NCI-H2107 treated with DMSO at 0.1 percent for 48 hours (cell line): ENCODE measurements around the gene TMEM198.

ENCODE experiments used
- DNase-seq: peaks from one replicate; lab custom pipeline; 2025; ENCODE audit not compliant: unreplicated experiment; lab: John Stamatoyannopoulos, UW

TMEM198 gene

DNA sequence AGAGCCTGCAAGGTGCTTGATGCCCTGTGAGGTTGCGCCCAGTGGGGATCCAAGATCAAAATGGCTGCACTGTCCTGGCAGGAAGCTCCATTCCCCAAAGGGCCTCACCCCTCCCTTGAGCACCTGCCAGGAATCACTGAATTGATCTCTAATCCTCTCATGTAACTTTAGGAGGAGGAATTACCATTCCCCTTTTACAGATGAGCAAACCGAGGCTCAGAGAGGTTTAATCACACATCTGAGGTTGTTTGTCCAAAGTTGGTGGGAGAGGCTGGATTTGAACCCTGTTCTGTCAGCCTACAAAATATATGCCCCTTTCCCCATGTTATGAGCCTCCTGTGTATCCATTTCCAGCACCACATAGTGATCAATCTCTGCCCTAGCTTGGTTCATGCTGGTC lies 19.0 kb upstream of the TMEM198 start:
- no peak for DNase-seq

DNA sequence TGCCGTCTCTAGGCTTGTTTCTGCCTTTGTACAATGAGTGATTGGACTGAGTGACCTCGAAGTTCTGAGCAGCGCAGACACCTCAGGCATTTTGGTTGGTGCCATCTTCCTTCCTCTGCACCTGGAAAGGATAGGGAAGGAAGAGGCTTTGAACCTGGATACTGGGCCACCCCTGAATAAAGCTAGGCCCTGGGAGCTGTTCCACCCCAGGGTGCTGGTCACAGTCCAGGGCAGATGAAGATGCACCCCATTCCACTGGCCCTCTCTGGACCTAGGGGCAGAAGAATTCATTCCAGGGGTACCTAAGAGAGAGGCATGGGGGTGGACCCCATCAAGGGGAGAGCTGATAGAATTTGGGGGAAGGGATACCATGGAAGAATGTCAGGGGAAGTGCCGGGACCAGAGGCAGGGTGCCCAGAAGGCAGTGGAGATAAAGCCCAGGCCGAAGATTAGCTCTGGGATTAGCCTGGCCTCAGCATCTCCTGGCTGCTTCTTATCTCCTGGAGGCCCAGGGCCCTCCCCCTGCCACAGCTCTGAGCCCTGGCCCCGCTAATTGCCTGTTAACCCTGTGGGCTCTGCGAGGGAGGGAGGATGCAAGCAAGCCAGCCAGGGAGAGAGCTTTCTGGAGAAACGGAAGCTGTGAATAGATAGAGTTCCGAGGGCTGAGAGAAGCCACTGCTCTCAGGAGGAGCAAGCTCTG lies 18.1 kb upstream of the TMEM198 start:
- no peak for DNase-seq

GRCh38 chr2:219526320-219527075 lies 17.3 kb upstream of the TMEM198 start:
- no peak for DNase-seq

- DNase-seq = no peak
Measured at GRCh38 chr2:219527076-219527394, 16.8 kb upstream of the TMEM198 start.

DNA sequence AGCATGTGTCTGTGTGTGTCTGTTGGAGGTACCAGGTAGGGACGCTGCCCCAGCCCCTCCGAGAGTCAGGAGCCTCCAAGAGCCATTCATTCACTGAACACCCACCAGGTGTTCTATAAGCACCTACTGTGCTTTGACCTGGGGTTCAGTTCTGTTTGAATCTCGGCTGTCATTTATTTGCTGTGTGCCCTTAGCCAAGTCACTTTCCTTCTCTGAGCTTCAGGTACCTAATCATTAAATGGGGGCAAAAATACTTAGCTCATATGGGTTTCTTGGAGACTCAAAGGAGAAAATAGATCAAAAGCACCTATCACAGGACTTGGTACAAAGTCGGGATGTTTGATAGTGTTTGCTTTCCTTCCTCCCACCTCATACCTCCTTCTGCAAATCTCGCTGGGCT lies 16.4 kb upstream of the TMEM198 start:
- no peak for DNase-seq

DNA sequence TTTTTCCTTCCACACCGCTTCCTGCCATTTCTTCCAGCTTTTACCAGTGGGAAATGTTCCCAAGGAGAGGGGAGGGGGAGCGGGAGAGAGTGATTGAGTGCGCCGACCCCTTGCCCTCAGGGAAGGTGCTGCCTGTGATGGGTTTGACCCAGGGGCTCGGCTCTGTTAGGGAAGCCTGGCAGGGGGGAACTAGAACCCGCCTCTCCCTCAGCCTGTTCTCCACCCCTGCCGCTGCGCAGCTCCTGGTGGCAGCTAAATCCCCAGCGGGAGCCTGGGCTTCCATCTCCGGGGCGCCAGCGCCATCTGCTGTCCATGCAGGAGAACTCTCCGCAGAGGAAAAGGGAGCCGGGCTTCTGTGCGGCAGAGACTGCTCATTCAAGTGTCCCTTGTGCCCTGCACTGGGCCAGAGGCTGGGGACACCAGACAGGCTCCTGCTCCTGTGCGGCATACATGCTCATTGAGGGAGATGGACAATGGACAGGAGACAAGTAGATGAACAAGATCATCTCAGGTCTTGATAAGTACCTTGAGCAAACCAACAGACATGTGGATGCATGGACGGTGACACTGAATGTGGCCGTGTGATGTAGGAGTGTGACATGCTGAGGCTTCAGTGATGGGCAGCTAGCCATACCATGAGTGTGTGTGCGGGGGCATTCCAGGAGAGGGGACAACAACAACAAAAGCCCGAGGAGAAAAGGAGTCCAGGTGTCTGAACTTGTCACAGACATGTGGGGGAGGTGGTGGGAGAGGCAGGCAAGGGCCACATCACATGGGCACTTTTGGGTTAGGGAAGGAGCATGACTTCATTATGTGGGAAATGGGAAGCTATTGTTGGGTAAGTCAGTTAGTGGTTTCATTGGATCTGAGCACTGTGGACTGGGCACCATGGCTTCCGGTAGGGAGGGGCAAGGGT lies 13.5 kb upstream of the TMEM198 start:
- DNase-seq = peak; percentile 41

DNA sequence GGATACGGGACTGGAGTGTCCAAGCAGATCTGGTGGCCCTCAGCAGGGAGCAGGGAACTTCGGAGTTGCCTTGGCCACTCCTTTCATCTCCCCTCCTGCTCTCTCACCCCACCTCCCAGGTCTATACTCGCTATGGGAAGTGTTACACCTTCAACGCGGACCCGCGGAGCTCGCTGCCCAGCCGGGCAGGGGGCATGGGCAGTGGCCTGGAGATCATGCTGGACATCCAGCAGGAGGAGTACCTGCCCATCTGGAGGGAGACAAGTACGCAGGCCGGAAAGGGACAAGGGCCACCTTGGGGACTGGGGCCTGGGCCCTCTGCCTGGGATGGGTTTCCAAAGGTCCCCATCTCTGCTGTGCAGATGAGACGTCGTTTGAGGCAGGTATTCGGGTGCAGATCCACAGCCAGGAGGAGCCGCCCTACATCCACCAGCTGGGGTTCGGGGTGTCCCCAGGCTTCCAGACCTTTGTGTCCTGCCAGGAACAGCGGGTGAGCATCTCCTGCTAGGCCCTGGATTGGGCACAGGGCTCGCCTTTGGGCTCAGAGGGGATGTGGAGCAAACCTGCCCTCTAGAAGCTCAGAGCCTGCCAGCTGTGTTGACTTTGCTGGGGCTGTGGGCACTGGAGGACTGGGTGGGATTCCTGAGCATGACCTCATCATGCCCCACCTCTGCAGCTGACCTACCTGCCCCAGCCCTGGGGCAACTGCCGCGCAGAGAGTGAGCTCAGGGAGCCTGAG lies 12.0 kb upstream of the TMEM198 start:
- no peak for DNase-seq

DNA sequence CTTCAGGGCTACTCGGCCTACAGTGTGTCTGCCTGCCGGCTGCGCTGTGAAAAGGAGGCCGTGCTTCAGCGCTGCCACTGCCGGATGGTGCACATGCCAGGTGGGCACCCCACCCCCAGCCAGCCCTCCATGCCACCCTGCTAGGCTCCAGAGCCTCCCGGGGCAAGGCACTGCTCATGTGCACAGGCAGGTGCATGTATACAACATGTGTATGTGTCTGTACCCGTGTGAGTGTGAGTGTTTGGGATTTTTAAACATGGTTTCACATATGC lies 11.5 kb upstream of the TMEM198 start:
- DNase-seq = no peak

GRCh38 chr2:219533930-219534661 lies 9.7 kb upstream of the TMEM198 start:
- peak; percentile 44 for DNase-seq

- no peak for DNase-seq
Measured at GRCh38 chr2:219536425-219536824, 7.4 kb upstream of the TMEM198 start.

- no peak for DNase-seq
Measured at GRCh38 chr2:219536967-219537366, 6.9 kb upstream of the TMEM198 start.

DNA sequence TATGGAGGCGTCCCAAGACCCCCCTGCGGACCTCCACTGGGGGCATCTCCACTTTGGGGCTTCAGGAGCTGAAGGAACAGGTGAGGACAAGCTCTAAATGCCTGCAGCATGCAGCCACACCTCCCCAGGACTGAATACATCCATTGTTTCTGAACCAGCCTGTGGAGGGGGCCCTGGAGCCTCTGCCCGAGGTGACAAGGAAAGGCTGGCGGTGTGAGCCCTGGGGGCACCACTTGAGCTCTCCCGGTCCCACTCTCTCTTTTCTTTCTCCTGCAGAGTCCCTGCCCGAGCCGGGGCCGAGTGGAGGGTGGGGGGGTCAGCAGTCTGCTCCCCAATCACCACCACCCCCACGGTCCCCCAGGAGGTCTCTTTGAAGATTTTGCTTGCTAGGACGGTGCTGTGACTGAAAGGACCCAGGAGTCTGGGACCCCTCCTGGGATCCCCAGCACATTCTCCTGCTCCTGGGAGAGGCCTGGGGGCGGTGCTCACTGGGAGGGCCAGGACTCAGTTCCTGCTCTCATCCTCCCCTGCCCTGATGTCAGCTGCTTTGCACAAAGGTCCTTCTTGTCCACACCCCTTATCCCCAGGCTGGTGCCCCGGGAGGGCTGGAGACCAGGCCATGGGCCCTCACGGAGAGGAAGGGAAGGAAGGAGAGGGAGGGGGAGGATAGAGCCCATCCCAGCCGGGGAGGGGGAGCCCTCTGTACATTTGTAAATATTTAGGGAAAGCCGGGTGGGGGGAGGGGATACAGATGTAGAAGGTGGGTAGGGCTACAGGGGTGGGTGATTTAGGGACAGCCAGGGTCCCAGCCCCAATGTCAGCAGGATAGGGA lies 6.0 kb upstream of the TMEM198 start:
- no peak for DNase-seq

GRCh38 chr2:219538504-219538951 lies 5.3 kb upstream of the TMEM198 start:
- DNase-seq = no peak

GRCh38 chr2:219538956-219539788 lies 4.7 kb upstream of the TMEM198 start:
- no peak for DNase-seq

DNA sequence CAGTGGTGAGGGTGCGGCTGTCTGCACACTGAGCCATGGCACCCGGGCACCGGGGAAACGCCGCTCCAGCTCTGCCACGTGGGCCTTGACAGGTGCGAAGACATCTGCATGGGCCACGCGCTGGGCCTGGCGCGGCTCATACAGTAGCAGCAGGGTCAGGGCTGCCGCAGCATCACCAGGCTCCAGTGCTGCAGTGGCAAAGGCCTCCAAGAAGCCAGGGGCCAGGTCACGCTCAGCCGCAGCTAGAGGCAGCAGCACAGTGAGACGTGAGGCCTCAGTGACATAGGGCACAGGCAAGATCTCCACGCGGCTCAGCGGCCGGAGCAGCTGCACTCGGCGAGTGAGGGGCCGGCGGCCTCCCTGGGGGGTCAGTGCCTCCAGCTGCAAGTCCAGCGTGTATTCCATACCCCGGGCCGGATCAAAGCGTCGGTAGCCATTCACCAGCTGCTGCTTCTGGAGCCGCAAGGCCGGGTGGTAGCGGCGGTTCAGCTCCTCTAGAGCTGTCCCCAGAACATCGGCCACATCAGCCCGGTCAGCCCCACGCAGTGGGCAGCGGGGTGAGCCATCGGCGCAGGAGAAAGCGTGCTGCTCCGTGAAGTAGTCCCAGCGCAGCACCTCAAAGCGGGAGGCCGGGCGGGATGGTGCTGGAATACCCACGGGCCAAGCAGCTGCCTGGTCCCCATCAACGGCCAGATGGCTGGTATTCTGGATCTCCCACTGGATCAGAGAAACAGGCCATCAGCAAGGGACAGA lies 3.7 kb upstream of the TMEM198 start:
- no peak for DNase-seq

- no peak for DNase-seq
Measured at GRCh38 chr2:219540784-219541504, 2.9 kb upstream of the TMEM198 start.

DNA sequence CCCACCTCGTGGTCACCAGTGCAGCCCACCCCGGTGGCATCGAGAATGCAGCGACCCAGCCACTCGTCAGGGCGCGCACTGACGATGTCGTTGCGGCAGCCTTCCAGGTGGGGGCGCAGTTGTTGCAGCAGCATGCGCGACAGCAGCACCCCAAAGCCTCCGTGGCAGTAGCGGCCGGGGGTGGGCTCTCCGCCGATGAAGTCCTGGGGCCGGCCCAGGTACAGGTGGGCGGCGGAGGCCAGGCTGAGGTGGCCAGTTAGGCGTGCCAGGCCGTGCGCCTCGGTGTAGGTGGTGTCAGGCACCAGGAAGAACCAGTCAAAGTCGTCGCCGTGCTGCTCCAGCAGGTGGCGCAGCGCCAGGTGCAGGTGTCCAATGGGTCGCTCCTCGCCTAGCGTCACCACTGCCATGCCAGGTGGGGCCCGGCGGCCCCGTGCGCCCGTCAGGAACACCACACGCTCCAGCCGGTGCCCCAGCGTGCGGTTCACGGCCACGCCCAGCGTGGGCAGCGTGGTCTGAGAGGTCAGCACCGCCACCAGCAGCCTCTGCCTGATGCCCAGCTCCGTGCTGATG lies 2.1 kb upstream of the TMEM198 start:
- peak; percentile 49 for DNase-seq
